Stimulated activated CD4-positive, alpha-beta T cell treated with anti-CD3 and anti-CD28 coated beads, Interleukin-12 subunit alpha, Interleukin-12 subunit beta, amount 100 ng/mL, for 4 hours (primary cell): ENCODE data around the gene XAB2.
"Not testable (repeated sequence)": the region's sequence is repeated elsewhere in the genome, so short reads cannot be mapped to it uniquely, and the experiment has no call there.

Experiments
- DNase-seq: peaks from one replicate; pipeline ENCODE4 v3.0.0-alpha.2; 2020

Gene XAB2

GRCh38 chr19:7648265-7649014 lies 19.1 kb upstream of the XAB2 start:
- DNase-seq = no peak

GRCh38 chr19:7647156-7647555 lies 17.8 kb upstream of the XAB2 start:
- DNase-seq = no peak

GRCh38 chr19:7646426-7646700 lies 17.0 kb upstream of the XAB2 start:
- DNase-seq = no peak

- DNase-seq = no peak
These were observed 16.5 kb upstream of the XAB2 start for GRCh38 chr19:7645656-7646425.

- no peak for DNase-seq
These were observed 15.8 kb upstream of the XAB2 start for GRCh38 chr19:7645163-7645562.

GRCh38 chr19:7644550-7644877 lies 15.2 kb upstream of the XAB2 start:
- no peak for DNase-seq

GRCh38 chr19:7643629-7644549 lies 14.5 kb upstream of the XAB2 start:
- not testable (repeated sequence) for DNase-seq

- no peak for DNase-seq
These were observed 13.7 kb upstream of the XAB2 start for GRCh38 chr19:7643031-7643415.

- no peak for DNase-seq
These were observed 13.1 kb upstream of the XAB2 start for GRCh38 chr19:7642295-7643030.

- no peak for DNase-seq
These were observed 12.2 kb upstream of the XAB2 start for GRCh38 chr19:7641290-7642276.

- DNase-seq = no peak
These were observed 11.5 kb upstream of the XAB2 start for GRCh38 chr19:7640803-7641202.

- DNase-seq = no peak
These were observed 10.6 kb upstream of the XAB2 start for GRCh38 chr19:7639863-7640348.

- no peak for DNase-seq
These were observed 9.6 kb upstream of the XAB2 start for GRCh38 chr19:7638802-7639465.

GRCh38 chr19:7637374-7638256 lies 8.3 kb upstream of the XAB2 start:
- DNase-seq = no peak

GRCh38 chr19:7636691-7637373 lies 7.5 kb upstream of the XAB2 start, which contains the start of gene STXBP2:
Gene STXBP2, plus strand, starts transcription at chr19:7637110. Its CDS starts 40 bp downstream, at chr19:7637150.
- peak; percentile 92 for DNase-seq

GRCh38 chr19:7636317-7636690 lies 7.0 kb upstream of the XAB2 start:
- no peak for DNase-seq

- no peak for DNase-seq
These were observed 6.3 kb upstream of the XAB2 start for GRCh38 chr19:7635670-7636069.

- DNase-seq = no peak
These were observed 4.4 kb upstream of the XAB2 start, which contains the start of gene PCP2 for GRCh38 chr19:7633698-7634097. Gene PCP2, minus strand, starts transcription at chr19:7633719. Its CDS starts 262 bp downstream, at chr19:7633457.
